Measurements from ENCODE around the gene TWNK.

DNA sequence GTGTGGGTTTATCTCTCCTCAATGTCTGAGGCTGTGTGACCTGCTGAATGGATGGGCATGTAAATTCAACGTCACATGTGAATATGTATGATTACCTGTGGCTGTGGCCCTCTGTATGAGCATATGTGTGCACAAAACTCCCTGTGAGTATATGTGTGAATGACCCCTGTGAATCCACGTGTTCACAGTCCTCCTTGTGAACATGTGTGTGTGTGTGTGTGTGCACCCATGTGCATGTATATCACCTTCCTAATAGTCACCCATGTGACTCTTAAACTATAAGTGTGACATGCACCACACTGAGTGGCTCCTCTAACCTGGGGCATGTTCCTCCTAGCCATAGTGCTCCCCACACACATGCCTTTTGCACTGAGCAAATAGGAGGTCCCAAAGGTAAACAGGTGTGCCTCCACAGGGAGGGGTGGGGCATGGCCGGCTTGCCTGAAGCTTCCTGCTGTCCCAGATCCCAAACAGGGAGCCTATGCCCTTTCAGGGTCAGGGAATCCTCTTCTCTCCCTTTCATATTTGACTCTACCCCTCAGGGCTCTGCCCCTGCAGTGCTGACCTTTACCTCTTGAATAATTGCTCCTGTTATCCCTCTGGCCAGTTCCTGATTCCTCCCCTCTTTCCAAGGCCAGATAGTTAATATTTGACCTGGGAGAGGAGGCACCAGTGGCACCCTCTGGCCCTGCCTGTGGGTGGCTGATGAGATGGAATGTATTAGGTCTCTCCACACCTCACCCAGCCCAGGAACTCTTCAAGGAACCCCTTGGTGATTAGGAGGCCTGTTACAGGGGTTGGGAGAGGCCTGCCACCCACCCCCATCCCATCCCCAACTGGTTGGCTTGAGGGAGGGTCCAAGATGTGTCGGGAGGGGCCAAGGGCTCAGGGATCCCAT, 16.2 kb upstream of the TWNK start:
- no peak for TF ChIP-seq POLR2A (IDR thresholded peaks at IDR 0.05)
- TF ChIP-seq CTCF (IDR thresholded peaks at IDR 0.05 in 8 of 11, conservative IDR thresholded peaks at IDR 0.05 in 3 of 11): no peak
- TF ChIP-seq POLR2AphosphoS5 (IDR thresholded peaks at IDR 0.05): no peak
